ENCODE results near the gene HLA-DOA. TPM values are rescaled to one million over a fixed set of nuclear protein-coding genes. Genes with fewer than 3 reads are reported as not detected.

HLA-DOA gene
- polyA plus RNA-seq, 1 donor: 7.5 TPM

GRCh38 chr6:33034554-33034953, 25.2 kb upstream of the HLA-DOA start:
- H3K27me3 ChIP-seq (ENCODE audit: control insufficient read depth, insufficient read depth, low read length): peaks cover 10% of the 10 kb centered on the region
- no peak overlapping the region for H3K4me3 ChIP-seq (ENCODE audit: low read length)
- no peak for DNase-seq
- no peaks in the 10 kb centered on the region for H3K36me3 ChIP-seq (ENCODE audit: control insufficient read depth, insufficient read depth, low read length)
- H3K9me3 ChIP-seq (ENCODE audit: control insufficient read depth, low read depth, low read length): no peaks in the 10 kb centered on the region
- no peak overlapping the region for H3K27ac ChIP-seq (ENCODE audit: low read length)
- H3K4me1 ChIP-seq (ENCODE audit: control insufficient read depth, insufficient read depth, low read length): no peaks in the 10 kb centered on the region
- WGBS (ENCODE audit: insufficient coverage, low lambda C conversion rate): no CpG with 5 or more reads among the region's 1 CpG

GRCh38 chr6:33030245-33030644, 20.9 kb upstream of the HLA-DOA start:
- peaks cover 8% of the 10 kb centered on the region for H3K27me3 ChIP-seq (ENCODE audit: control insufficient read depth, insufficient read depth, low read length)
- H3K9me3 ChIP-seq (ENCODE audit: control insufficient read depth, low read depth, low read length): no peaks in the 10 kb centered on the region
- no peaks in the 10 kb centered on the region for H3K4me1 ChIP-seq (ENCODE audit: control insufficient read depth, insufficient read depth, low read length)
- no peak overlapping the region for H3K27ac ChIP-seq (ENCODE audit: low read length)
- 100% methylated on average over 1 of the region's 3 CpGs for WGBS (ENCODE audit: insufficient coverage, low lambda C conversion rate)
- H3K36me3 ChIP-seq (ENCODE audit: control insufficient read depth, insufficient read depth, low read length): no peaks in the 10 kb centered on the region
- H3K4me3 ChIP-seq (ENCODE audit: low read length): no peak overlapping the region
- no peak for DNase-seq

DNA sequence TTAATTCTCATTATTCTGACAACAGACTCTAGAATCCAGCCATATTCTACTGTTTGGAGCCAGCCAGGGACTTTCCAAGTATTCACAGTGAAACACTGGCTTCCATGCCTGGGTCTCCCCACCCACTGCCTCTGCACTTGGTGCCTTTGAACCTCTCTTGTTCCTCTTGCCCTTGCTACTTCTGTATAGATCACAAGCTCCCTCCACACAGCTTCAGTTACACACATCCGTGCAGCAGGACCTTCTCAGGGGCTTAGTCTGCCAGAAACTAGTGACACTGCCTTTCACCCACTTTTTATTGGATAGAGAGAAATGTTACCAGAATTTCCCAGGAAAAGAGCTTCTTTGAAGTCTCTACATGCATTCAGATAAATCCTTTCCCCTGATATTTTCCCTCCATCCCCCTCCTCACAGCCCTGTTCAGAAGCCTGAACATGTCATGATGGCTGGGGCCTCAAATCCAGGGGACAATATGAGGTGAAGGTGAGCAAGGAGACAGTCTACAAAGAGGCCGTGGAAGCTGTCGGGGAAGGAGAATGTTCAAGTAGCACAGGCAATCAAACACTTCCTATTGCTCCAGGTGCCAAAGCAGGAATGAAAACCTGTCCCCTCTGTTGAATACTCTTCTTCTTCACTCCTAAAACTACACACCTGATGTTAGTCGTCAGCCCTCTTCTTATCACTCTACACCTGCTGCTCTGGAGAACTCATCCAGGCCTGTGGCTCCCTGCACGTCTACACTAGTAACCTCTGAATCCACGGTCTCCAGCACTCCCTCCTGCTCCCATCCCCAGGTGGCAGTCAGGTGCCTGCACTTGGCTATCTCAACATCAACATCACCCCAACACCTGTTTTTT, 20.2 kb upstream of the HLA-DOA start:
- H3K27ac ChIP-seq (ENCODE audit: low read length): peak overlapping the region; percentile 35
- WGBS (ENCODE audit: insufficient coverage, low lambda C conversion rate): 55% methylated on average over 2 of the region's 6 CpGs
- DNase-seq: peak; percentile 12 to 19

GRCh38 chr6:33028220-33028849, 18.9 kb upstream of the HLA-DOA start:
- Histone ChIP-seq H3K27ac (ENCODE audit: low read length) (no peak overlapping the region), H3K27me3 (ENCODE audit: control insufficient read depth, insufficient read depth, low read length) (peaks cover 8% of the 10 kb centered on the region), H3K4me1 (ENCODE audit: control insufficient read depth, insufficient read depth, low read length) (no peaks in the 10 kb centered on the region), H3K9me3 (ENCODE audit: control insufficient read depth, low read depth, low read length) (no peaks in the 10 kb centered on the region), H3K4me3 (ENCODE audit: low read length) (no peak overlapping the region), H3K36me3 (ENCODE audit: control insufficient read depth, insufficient read depth, low read length) (no peaks in the 10 kb centered on the region)
- WGBS (ENCODE audit: insufficient coverage, low lambda C conversion rate): 0% methylated on average over 1 of the region's 1 CpG
- no peak for DNase-seq

More for the DNA sequence above, 20.2 kb upstream of the HLA-DOA start:
- Histone ChIP-seq H3K4me3 (ENCODE audit: low read length) (no peak overlapping the region), H3K9me3 (ENCODE audit: control insufficient read depth, low read depth, low read length) (no peaks in the 10 kb centered on the region), H3K27me3 (ENCODE audit: control insufficient read depth, insufficient read depth, low read length) (peaks cover 8% of the 10 kb centered on the region), H3K4me1 (ENCODE audit: control insufficient read depth, insufficient read depth, low read length) (no peaks in the 10 kb centered on the region), H3K36me3 (ENCODE audit: control insufficient read depth, insufficient read depth, low read length) (no peaks in the 10 kb centered on the region)

GRCh38 chr6:33024521-33024920, 15.1 kb upstream of the HLA-DOA start:
- no peaks in the 10 kb centered on the region for H3K36me3 ChIP-seq (ENCODE audit: control insufficient read depth, insufficient read depth, low read length)
- H3K4me3 ChIP-seq (ENCODE audit: low read length): no peak overlapping the region
- no peaks in the 10 kb centered on the region for H3K9me3 ChIP-seq (ENCODE audit: control insufficient read depth, low read depth, low read length)
- no peak for DNase-seq
- peaks cover 4% of the 10 kb centered on the region for H3K27me3 ChIP-seq (ENCODE audit: control insufficient read depth, insufficient read depth, low read length)
- H3K4me1 ChIP-seq (ENCODE audit: control insufficient read depth, insufficient read depth, low read length): no peaks in the 10 kb centered on the region
- no peak overlapping the region for H3K27ac ChIP-seq (ENCODE audit: low read length)

DNA sequence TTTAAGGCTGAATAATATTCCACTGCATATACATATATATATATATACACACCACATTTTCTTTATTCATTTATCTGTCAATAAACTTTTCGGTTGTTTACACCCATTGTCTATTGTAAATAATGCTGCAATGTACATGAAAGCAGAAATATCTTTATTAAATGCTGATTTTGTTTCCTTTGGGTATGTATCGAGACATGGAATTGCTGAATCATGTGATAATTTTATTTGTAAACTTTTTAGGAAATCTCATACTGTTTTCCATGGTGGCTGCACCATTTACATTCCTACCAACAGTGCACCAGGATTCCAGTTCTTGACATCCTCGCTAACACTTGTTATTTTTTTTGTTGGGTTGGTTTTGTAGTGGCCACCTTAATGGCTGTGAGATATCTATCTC, 14.1 kb upstream of the HLA-DOA start:
- H3K4me1 ChIP-seq (ENCODE audit: control insufficient read depth, insufficient read depth, low read length): no peaks in the 10 kb centered on the region
- no peak overlapping the region for H3K4me3 ChIP-seq (ENCODE audit: low read length)
- H3K36me3 ChIP-seq (ENCODE audit: control insufficient read depth, insufficient read depth, low read length): no peaks in the 10 kb centered on the region
- DNase-seq: no peak
- 100% methylated on average over 2 of the region's 3 CpGs for WGBS (ENCODE audit: insufficient coverage, low lambda C conversion rate)
- no peak overlapping the region for H3K27ac ChIP-seq (ENCODE audit: low read length)
- peaks cover 4% of the 10 kb centered on the region for H3K27me3 ChIP-seq (ENCODE audit: control insufficient read depth, insufficient read depth, low read length)
- H3K9me3 ChIP-seq (ENCODE audit: control insufficient read depth, low read depth, low read length): no peaks in the 10 kb centered on the region

DNA sequence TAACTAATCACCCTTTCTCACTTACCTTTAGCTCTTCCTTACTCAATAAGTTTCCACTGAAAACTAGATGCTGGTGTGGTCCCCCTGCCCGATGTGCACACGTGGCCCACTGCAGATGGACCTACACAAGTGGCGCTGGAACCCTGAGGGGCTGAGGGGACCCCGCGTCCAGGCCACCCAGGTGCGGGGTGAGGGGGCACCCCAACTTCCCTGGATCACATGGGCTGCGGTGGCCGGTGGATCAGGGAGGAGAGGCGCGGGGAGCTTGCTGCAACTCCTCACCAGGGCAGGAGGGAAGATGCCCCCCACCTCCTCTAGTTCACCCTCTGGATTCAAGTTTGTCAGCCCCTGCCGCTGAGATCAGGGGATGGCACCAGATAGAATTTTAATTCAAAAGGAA, 12.5 kb upstream of the HLA-DOA start:
- Histone ChIP-seq H3K4me1 (ENCODE audit: control insufficient read depth, insufficient read depth, low read length) (no peaks in the 10 kb centered on the region), H3K9me3 (ENCODE audit: control insufficient read depth, low read depth, low read length) (no peaks in the 10 kb centered on the region), H3K36me3 (ENCODE audit: control insufficient read depth, insufficient read depth, low read length) (no peaks in the 10 kb centered on the region), H3K4me3 (ENCODE audit: low read length) (no peak overlapping the region), H3K27ac (ENCODE audit: low read length) (no peak overlapping the region), H3K27me3 (ENCODE audit: control insufficient read depth, insufficient read depth, low read length) (peaks cover 14% of the 10 kb centered on the region)
- DNase-seq: no peak
- no CpG with 5 or more reads among the region's 11 CpGs for WGBS (ENCODE audit: insufficient coverage, low lambda C conversion rate)

GRCh38 chr6:33019372-33019771, 10.0 kb upstream of the HLA-DOA start:
- peaks cover 22% of the 10 kb centered on the region for H3K27me3 ChIP-seq (ENCODE audit: control insufficient read depth, insufficient read depth, low read length)
- DNase-seq: no peak
- no peaks in the 10 kb centered on the region for H3K4me1 ChIP-seq (ENCODE audit: control insufficient read depth, insufficient read depth, low read length)
- H3K9me3 ChIP-seq (ENCODE audit: control insufficient read depth, low read depth, low read length): no peaks in the 10 kb centered on the region
- H3K36me3 ChIP-seq (ENCODE audit: control insufficient read depth, insufficient read depth, low read length): no peaks in the 10 kb centered on the region
- H3K27ac ChIP-seq (ENCODE audit: low read length): no peak overlapping the region
- H3K4me3 ChIP-seq (ENCODE audit: low read length): no peak overlapping the region

GRCh38 chr6:33018904-33019303, 9.5 kb upstream of the HLA-DOA start:
- no peak overlapping the region for H3K4me3 ChIP-seq (ENCODE audit: low read length)
- peak; percentile 54 to 63 for DNase-seq
- 0% methylated on average over 1 of the region's 6 CpGs for WGBS (ENCODE audit: insufficient coverage, low lambda C conversion rate)

GRCh38 chr6:33018418-33018817, 9.0 kb upstream of the HLA-DOA start:
- DNase-seq: no peak
- Histone ChIP-seq H3K36me3 (ENCODE audit: control insufficient read depth, insufficient read depth, low read length) (no peaks in the 10 kb centered on the region), H3K4me1 (ENCODE audit: control insufficient read depth, insufficient read depth, low read length) (no peaks in the 10 kb centered on the region), H3K27me3 (ENCODE audit: control insufficient read depth, insufficient read depth, low read length) (peaks cover 26% of the 10 kb centered on the region), H3K27ac (ENCODE audit: low read length) (peak overlapping the region; percentile 12), H3K9me3 (ENCODE audit: control insufficient read depth, low read depth, low read length) (no peaks in the 10 kb centered on the region), H3K4me3 (ENCODE audit: low read length) (no peak overlapping the region)

More at GRCh38 chr6:33018904-33019303, 9.5 kb upstream of the HLA-DOA start:
- Histone ChIP-seq H3K27ac (ENCODE audit: low read length) (peak overlapping the region; percentile 12), H3K27me3 (ENCODE audit: control insufficient read depth, insufficient read depth, low read length) (peaks cover 22% of the 10 kb centered on the region), H3K9me3 (ENCODE audit: control insufficient read depth, low read depth, low read length) (no peaks in the 10 kb centered on the region), H3K36me3 (ENCODE audit: control insufficient read depth, insufficient read depth, low read length) (no peaks in the 10 kb centered on the region), H3K4me1 (ENCODE audit: control insufficient read depth, insufficient read depth, low read length) (no peaks in the 10 kb centered on the region)

All from large intestine (tissue), 3 donors.